Thyroid gland (tissue), 4 donors: ENCODE data around the gene PRKCE. TPM values are rescaled to one million over a fixed set of nuclear protein-coding genes. Genes with fewer than 3 reads are reported as not detected.

Source experiments
- DNase-seq, 2 donors: peaks; one replicate each; pipeline ENCODE4 v3.0.0-alpha.2; 2019
- H3K27ac ChIP-seq, 3 donors: fragments of 200-600 bp; sonication (generic); 1 replicate in 2 of 3; 2 replicates in 1 of 3; pipeline ENCODE4 v1.5.1; 2016 to 2019; ENCODE audit warnings: mild to moderate bottlenecking in 1 of 3, moderate library complexity in 1 of 3
- H3K27me3 ChIP-seq: fragments of 200-600 bp; sonication (generic); one replicate; pipeline ENCODE4 v1.5.1; 2019
- H3K36me3 ChIP-seq, 2 donors: fragments of 200-600 bp; sonication (generic); one replicate each; pipeline ENCODE4 v1.5.1; 2016 to 2019
- H3K4me1 ChIP-seq, 2 donors: fragments of 200-600 bp; sonication (generic); one replicate each; pipeline ENCODE4 v1.5.1; 2017 to 2019
- H3K4me3 ChIP-seq, 3 donors: fragments of 200-600 bp; sonication (generic); replicated peaks in 1 of 3; 1 replicate in 2 of 3; 2 replicates in 1 of 3; pipeline ENCODE4 v1.5.1; 2016; ENCODE audit warnings: mild to moderate bottlenecking in 1 of 3
- H3K9me3 ChIP-seq: fragments of 200-600 bp; sonication (generic); one replicate; pipeline ENCODE4 v1.5.1; 2017
- POLR2A ChIP-seq, 2 donors: fragments of 450-650 bp; IDR thresholded peaks; one replicate each; pipeline ENCODE4 v1.6.1; 2017; ENCODE audit warnings: antibody characterized with exemption in 2 of 2, mild to moderate bottlenecking in 2 of 2, moderate library complexity in 1 of 2
- WGBS, 2 donors: methylation state at CpG; one replicate each; pipeline ENCODE4 v1.1.5; 2017; 5-methylcytosine and 5-hydroxymethylcytosine counted together
- intact Hi-C: fragments of 100-400 bp; cut with DNase I; formaldehyde crosslinking; loops from one replicate; pipeline ENCODE4 v1.15.1; 2023
- total RNA-seq, 4 donors: library from RNA; depleted of rRNA; stranded (reverse); fragments of >200 nt; gene quantifications; one replicate each; pipeline ENCODE4 v1.2.3, GENCODE V29; 2016
- TF ChIP-seq, protein P1 (sequence below), 6 experiments: fragments of 200-600 bp in 3 of 6; fragments of 450-650 bp in 3 of 6; sonication (generic) in 3 of 6; IDR thresholded peaks; one replicate each; pipeline ENCODE4 v1.5.1; 2016 to 2019; ENCODE audit warnings: antibody characterized with exemption in 6 of 6, mild to moderate bottlenecking in 2 of 6, inconsistent platforms in 1 of 6, moderate library complexity in 1 of 6

PRKCE gene
- total RNA-seq, 4 donors from 2014 or later, result 8.4 to 35.3 (median 15.2) TPM

DNA sequence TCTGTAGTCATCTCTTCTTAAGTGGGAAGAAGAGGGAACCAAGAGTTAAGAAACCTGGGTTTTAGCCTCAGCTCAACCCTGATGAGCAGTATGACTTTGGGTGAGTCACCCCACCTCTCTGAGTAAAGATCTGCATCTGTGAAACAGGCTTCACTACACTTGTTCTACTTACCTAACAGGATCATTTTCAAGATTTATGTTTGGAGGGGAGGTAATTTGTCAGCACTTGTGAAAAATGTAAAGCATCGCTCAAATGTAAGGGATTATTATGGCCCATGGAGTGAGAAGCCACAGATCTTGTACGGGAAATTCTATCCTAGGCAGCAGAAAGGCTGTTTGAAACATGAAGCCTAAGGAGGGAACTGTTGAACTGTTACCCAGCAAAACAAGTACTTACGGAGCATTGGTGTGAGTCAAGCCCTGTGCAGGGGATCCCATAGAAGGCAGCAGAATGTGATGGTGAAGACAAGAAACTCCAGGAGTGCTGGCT lies 160.6 kb downstream of the PRKCE start:
- Histone ChIP-seq H3K4me3 (no peak overlapping the region), H3K36me3 (no peaks in the 10 kb centered on the region), H3K4me1 (peaks cover 15% of the 10 kb centered on the region in 2 donors), H3K27me3 (no peaks in the 10 kb centered on the region), H3K9me3 (no peaks in the 10 kb centered on the region), H3K27ac (no peak overlapping the region)
- intact Hi-C loops, result no loop called here
- no peak for TF ChIP-seq POLR2A (IDR thresholded peaks at IDR 0.05)
- TF ChIP-seq, protein P1, sequence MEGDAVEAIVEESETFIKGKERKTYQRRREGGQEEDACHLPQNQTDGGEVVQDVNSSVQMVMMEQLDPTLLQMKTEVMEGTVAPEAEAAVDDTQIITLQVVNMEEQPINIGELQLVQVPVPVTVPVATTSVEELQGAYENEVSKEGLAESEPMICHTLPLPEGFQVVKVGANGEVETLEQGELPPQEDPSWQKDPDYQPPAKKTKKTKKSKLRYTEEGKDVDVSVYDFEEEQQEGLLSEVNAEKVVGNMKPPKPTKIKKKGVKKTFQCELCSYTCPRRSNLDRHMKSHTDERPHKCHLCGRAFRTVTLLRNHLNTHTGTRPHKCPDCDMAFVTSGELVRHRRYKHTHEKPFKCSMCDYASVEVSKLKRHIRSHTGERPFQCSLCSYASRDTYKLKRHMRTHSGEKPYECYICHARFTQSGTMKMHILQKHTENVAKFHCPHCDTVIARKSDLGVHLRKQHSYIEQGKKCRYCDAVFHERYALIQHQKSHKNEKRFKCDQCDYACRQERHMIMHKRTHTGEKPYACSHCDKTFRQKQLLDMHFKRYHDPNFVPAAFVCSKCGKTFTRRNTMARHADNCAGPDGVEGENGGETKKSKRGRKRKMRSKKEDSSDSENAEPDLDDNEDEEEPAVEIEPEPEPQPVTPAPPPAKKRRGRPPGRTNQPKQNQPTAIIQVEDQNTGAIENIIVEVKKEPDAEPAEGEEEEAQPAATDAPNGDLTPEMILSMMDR (IDR thresholded peaks at IDR 0.05), result no peak
- 75 to 79% methylated on average over 3 of the region's 3 CpGs for WGBS, 2 donors
- no peak for DNase-seq

GRCh38 chr2:45813003-45813941 lies 161.8 kb downstream of the PRKCE start:
- no peak overlapping the region for H3K27ac ChIP-seq
- intact Hi-C loops, result no loop called here
- TF ChIP-seq, protein P1 (IDR thresholded peaks at IDR 0.05), result no peak
- TF ChIP-seq POLR2A (IDR thresholded peaks at IDR 0.05), result no peak
- H3K9me3 ChIP-seq, result no peaks in the 10 kb centered on the region
- no peak overlapping the region for H3K4me3 ChIP-seq
- no peak for DNase-seq
- H3K4me1 ChIP-seq, result peaks cover 15% of the 10 kb centered on the region in 2 donors
- WGBS, 2 donors, result 58 to 69% methylated on average over 13 of the region's 13 CpGs
- H3K36me3 ChIP-seq, result no peaks in the 10 kb centered on the region
- no peaks in the 10 kb centered on the region for H3K27me3 ChIP-seq

- H3K4me1 ChIP-seq, result peaks cover 15% of the 10 kb centered on the region in 2 donors
- H3K27ac ChIP-seq, result no peak overlapping the region
- intact Hi-C loops, result no loop called here
- H3K9me3 ChIP-seq, result no peaks in the 10 kb centered on the region
- no peaks in the 10 kb centered on the region for H3K27me3 ChIP-seq
- WGBS, 2 donors, result 81 to 86% methylated on average over 3 of the region's 3 CpGs
- no peaks in the 10 kb centered on the region for H3K36me3 ChIP-seq
- no peak overlapping the region for H3K4me3 ChIP-seq
- TF ChIP-seq, protein P1 (IDR thresholded peaks at IDR 0.05), result no peak
- no peak for TF ChIP-seq POLR2A (IDR thresholded peaks at IDR 0.05)
- no peak for DNase-seq
Observed at GRCh38 chr2:45814488-45814887, 163.0 kb downstream of the PRKCE start.

DNA sequence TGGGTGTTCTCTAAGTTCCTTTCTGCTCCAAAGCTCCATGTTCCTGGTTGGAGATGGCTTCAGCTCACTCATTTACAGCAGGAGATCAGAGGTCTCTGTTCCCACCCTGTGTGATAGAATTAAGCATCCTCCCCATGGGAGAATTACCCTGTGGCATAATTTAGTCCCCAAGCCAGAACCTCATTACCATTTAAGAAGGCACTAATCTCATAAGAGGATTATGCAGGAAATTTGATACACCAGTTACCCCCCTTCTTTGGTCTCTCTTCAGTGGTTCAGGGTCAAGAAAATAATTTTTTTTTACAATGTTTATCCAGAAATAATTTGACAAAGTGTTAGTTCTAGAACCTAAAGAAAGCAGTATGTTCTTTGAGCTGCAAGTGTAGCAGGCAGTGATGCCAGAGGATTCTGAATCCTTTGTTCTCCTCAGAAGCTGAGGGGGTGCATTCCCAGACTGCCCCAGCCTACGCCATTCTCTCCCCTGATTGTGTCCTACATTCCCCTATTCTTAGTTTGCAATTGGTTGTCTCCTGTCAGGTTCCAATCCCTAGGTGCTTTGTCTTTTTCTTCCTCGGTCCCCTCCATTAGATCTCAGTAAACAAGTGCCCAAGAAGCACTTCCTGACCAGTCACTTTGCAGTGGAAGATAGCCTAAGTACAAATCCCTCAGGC lies 163.6 kb downstream of the PRKCE start:
- no peaks in the 10 kb centered on the region for H3K9me3 ChIP-seq
- WGBS, 2 donors, result 83 to 93% methylated on average over 2 of the region's 2 CpGs
- no peak overlapping the region for H3K4me3 ChIP-seq
- H3K27ac ChIP-seq, result no peak overlapping the region
- TF ChIP-seq, protein P1 (IDR thresholded peaks at IDR 0.05), result no peak
- TF ChIP-seq POLR2A (IDR thresholded peaks at IDR 0.05), result no peak
- H3K27me3 ChIP-seq, result no peaks in the 10 kb centered on the region
- no peak for DNase-seq
- H3K36me3 ChIP-seq, result no peaks in the 10 kb centered on the region
- peaks cover 15% of the 10 kb centered on the region in 2 donors for H3K4me1 ChIP-seq
- intact Hi-C loops, result no loop called here
